ENCODE results near the gene PTPRK. TPM values are rescaled to one million over a fixed set of nuclear protein-coding genes. Genes with fewer than 3 reads are reported as not detected.

Gene PTPRK
- polyA plus RNA-seq (ENCODE audit: insufficient read length in 3 of 3), result 10 to 100 TPM; 52.1 to 55.4 (median 54.4) TPM
- long read RNA-seq, donor 1, full-length matches to known transcripts, result 3 of 3 reads
- long read RNA-seq, donor 1, partial matches to known transcripts, result 0 of 3 reads
- long read RNA-seq, donor 1, other reads (novel, unspliced or antisense), result 0 of 3 reads
- long read RNA-seq, donor 2, partial matches to known transcripts, result 6 of 7 reads
- long read RNA-seq, donor 2, other reads (novel, unspliced or antisense), result 0 of 7 reads
- long read RNA-seq, donor 3, full-length matches to known transcripts, result 5 of 5 reads
- long read RNA-seq, donor 3, partial matches to known transcripts, result 0 of 5 reads
- long read RNA-seq, donor 3, other reads (novel, unspliced or antisense), result 0 of 5 reads
- long read RNA-seq, donor 4, partial matches to known transcripts, result 0 of 3 reads
- long read RNA-seq, donor 4, other reads (novel, unspliced or antisense), result 0 of 3 reads
- long read RNA-seq, donor 5, result 0 reads
- long read RNA-seq, donor 6, full-length matches to known transcripts, result 1 of 11 reads
- long read RNA-seq, donor 6, partial matches to known transcripts, result 10 of 11 reads
- long read RNA-seq, donor 6, other reads (novel, unspliced or antisense), result 0 of 11 reads
- long read RNA-seq, donor 7, full-length matches to known transcripts, result 4 of 4 reads
- long read RNA-seq, donor 7, partial matches to known transcripts, result 0 of 4 reads
- long read RNA-seq, donor 7, other reads (novel, unspliced or antisense), result 0 of 4 reads
- long read RNA-seq, donor 8, result 0 reads
- long read RNA-seq, donor 9, full-length matches to known transcripts, result 4 of 4 reads
- long read RNA-seq, donor 9, partial matches to known transcripts, result 0 of 4 reads
- long read RNA-seq, donor 9, other reads (novel, unspliced or antisense), result 0 of 4 reads
- long read RNA-seq, donor 10, full-length matches to known transcripts, result 3 of 9 reads
- long read RNA-seq, donor 10, partial matches to known transcripts, result 6 of 9 reads
- long read RNA-seq, donor 10, other reads (novel, unspliced or antisense), result 0 of 9 reads
- long read RNA-seq, donor 11, result 0 reads
- long read RNA-seq, donor 12, full-length matches to known transcripts, result 1 of 1 reads
- long read RNA-seq, donor 12, partial matches to known transcripts, result 0 of 1 reads
- long read RNA-seq, donor 12, other reads (novel, unspliced or antisense), result 0 of 1 reads
- long read RNA-seq, donor 13, result 0 reads
- long read RNA-seq, donor 14, result 0 reads
- long read RNA-seq, donor 15, partial matches to known transcripts, result 0 of 1 reads
- long read RNA-seq, donor 15, other reads (novel, unspliced or antisense), result 0 of 1 reads
- long read RNA-seq, donor 16, partial matches to known transcripts, result 16 of 19 reads
- long read RNA-seq, donor 16, other reads (novel, unspliced or antisense), result 0 of 19 reads

DNA sequence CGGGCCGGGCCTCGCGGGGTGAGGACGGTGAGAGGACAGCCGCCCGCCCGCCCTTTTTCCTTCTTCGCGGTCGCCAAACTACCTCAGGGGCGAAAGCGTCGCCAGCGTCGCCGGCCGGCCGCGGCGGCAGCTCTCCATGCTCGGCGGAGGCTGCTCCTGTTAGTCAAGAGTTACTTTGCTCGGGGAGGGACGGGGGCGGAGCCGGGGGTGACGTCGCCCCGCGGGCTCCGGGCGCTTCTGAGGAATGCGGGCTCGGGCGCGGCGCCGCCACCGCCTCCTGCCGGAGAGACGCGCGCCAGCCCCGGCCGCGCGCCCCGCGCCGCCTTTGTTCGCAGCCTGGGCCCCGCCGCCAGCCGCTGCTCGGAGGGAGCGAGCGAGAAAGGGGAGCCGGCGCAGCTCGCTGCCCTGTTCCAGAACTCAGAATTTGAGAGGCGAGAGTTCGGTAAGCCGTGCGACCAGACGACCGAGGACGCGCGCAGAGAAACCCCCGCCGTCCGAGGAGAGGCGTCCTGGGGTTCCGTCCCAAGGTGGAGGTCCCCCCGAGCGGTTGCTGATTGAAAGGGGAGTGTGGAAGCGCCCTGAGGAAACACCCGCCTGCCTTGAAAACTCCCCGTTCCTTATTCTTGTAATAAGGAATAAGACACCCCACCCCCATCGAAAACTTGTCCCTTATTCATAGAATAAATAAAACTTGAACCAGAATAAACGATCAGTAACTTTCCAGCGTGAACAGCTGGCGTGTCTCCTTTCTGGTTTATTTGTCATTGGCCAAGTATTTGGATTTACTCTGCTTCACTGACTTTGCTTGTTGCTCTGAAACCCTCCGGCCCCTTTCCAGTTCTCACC is at the start of gene PTPRK:
Gene PTPRK, minus strand, starts transcription at position 164 of the 846 bp plus-strand sequence. CDS start 241 bp downstream, outside the sequence.
- DNase-seq (ENCODE audit: extremely low read depth in 1 of 11, low read depth in 9 of 11, low spot score in 4 of 11), result peak; percentile 83 to 94 (median 93)

GRCh38 chr6:128567029-128567428 is 46.6 kb upstream of the PTPRK start:
- no peak for DNase-seq (ENCODE audit: extremely low read depth in 1 of 11, low read depth in 9 of 11, low spot score in 4 of 11)

DNA sequence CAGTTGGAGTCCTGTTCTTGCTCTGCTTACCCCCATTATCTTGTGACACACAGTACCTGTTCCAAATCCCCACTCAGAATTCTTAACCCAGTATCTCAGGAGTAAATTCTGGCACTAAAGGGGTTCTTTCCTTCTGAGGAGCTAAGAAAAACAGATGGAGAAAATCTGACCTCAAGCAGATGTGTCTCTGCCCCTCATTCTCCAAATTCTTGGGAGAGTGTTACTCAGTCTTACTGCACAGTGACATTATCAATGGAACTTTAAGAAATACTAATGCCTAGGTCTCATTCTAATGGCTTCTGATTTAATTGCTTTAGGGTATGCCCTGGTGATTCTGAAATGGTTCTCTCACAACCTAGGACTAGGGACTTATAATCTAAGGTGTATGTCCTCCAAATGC is 40.6 kb upstream of the PTPRK start:
- no peak for DNase-seq (ENCODE audit: extremely low read depth in 1 of 11, low read depth in 9 of 11, low spot score in 4 of 11)

DNA sequence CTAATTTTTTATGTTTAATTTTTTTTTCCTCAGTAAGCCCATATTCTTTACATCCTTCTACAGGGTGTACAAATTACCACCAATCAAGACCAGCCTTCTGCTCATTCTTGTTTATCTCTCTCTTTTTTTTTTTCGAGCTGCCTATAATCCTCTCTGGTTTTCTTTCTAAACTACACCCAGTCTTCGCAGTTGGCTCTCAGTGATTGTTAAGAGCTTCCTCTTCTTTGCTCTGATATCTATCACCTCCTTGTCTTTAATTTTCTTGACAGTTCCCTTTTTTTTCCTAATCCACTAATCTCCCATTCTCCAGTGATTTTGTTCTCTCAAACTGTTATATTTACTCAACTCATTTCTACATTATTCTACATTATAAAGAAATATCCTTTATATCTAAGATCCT is 38.5 kb upstream of the PTPRK start:
- no peak for DNase-seq (ENCODE audit: extremely low read depth in 1 of 11, low read depth in 9 of 11, low spot score in 4 of 11)

DNA sequence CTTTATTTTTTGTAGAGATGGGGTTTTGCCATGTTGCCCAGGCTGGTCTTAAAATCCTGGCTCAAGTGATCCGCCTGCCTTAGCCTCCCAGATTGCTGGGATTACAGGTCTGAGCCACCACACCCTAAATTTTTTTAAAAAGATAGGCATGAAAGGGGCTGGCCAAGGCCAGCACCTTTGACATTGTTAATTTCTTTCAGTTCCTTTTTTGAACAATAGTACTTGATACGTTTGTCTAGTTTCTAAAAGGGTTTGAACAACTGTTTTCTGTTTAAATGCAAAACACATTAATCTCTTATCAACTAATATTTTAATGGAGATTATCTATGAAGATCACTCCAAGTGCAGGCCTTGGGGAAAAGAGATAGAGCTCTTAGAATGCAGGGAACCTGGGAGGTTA is 37.6 kb upstream of the PTPRK start:
- no peak for DNase-seq (ENCODE audit: extremely low read depth in 1 of 11, low read depth in 9 of 11, low spot score in 4 of 11)

- DNase-seq (ENCODE audit: extremely low read depth in 1 of 11, low read depth in 9 of 11, low spot score in 4 of 11), result no peak
Observed at GRCh38 chr6:128557081-128557480, 36.7 kb upstream of the PTPRK start.

DNA sequence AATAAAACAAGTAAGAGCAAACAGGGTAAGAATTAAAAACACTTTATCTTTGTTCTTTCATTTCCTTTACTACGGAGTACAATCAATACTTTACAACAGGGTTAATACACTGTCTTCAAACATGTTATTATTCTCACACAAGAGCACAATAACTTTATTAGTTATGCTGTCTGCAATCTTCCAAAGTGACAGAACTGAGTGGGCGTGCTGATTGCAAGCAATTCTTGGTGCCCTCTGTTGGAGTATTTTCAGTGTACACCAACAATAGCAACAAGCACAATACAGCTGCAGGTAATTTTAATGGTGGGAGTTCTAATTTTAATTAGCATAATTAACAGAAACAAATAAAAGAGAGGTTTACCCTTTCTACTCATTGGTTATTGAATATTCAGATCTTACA is 33.9 kb upstream of the PTPRK start:
- no peak for DNase-seq (ENCODE audit: extremely low read depth in 1 of 11, low read depth in 9 of 11, low spot score in 4 of 11)

GRCh38 chr6:128541261-128541660 is 20.9 kb upstream of the PTPRK start:
- DNase-seq (ENCODE audit: extremely low read depth in 1 of 11, low read depth in 9 of 11, low spot score in 4 of 11), result no peak

DNA sequence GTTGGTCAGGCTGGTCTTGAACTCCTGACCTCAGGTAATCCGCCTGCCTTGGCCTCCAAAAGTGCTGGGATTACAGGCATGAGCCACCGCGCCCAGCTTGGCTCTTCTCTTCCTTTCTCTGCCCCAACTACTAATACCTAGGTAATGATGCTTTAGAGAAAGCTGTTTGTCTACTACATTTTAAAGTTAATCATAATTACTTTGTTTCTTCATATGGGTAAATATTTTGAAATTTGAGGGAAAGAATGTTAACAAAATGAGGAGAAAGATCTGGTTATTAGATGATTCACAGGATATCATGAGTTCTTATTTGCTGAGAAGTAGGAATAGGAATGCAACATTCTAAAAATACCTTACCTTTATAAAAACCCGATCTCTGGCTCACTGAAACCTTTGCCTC is 18.4 kb upstream of the PTPRK start:
- DNase-seq (ENCODE audit: extremely low read depth in 1 of 11, low read depth in 9 of 11, low spot score in 4 of 11), result no peak

- no peak for DNase-seq (ENCODE audit: extremely low read depth in 1 of 11, low read depth in 9 of 11, low spot score in 4 of 11)
Observed at GRCh38 chr6:128532827-128533226, 12.4 kb upstream of the PTPRK start.

- no peak for DNase-seq (ENCODE audit: extremely low read depth in 1 of 11, low read depth in 9 of 11, low spot score in 4 of 11)
Observed at GRCh38 chr6:128532136-128532535, 11.7 kb upstream of the PTPRK start.

DNA sequence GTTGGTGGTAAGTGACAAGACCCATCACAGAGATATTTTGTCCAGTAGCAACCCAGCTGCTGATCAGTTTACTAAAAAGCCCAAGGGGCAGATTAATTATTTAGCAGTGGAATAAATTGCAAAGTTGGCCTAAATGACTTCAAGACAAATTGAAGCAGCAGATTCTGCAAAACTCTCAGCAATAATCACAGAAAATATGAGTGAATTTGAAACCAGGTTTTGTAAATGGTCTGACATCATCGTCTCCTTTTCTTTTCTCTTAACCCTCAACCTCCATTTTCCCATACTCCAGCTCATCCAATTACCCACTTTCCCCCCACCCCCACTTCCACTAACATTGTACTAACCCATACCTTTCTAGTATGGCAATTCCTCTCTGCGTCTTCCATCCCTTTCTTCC is 11.3 kb upstream of the PTPRK start:
- no peak for DNase-seq (ENCODE audit: extremely low read depth in 1 of 11, low read depth in 9 of 11, low spot score in 4 of 11)

DNA sequence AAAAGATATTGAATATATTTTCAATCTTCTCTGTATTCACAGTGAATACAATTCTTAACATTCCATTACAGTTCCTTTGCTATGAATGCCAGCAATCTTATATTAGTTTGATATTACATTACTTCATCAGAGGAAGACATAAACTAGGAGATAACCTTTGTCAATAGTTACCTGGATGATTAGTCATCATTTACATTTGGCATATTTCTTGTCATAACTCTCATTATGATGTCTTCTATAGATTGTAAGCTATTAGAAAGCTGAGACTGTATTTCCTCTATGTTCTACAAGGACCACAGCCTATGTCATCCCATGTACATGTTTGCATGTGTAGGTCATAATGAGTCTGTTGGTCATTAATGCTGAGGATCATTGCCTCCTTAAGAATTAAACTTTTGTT is 7.8 kb upstream of the PTPRK start:
- no peak for DNase-seq (ENCODE audit: extremely low read depth in 1 of 11, low read depth in 9 of 11, low spot score in 4 of 11)

DNA sequence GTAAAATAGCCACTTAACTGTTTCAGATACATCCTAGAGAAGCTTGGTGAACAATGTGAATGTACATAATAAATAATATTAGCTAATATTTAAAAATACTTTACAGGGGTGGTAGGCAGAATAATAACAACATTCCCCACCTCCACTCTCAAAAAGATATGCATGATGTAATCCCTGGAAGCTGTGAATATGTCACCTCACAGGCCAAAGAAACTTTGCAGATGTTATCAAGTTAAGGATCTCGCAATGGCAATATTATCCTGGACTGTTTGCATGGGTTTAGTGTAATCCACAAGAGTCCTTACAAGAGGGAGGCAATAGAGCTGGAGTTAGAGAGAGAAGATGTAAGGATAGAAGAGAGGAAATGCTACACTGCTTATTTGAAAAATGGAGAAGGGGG is 7.0 kb upstream of the PTPRK start:
- DNase-seq (ENCODE audit: extremely low read depth in 1 of 11, low read depth in 9 of 11, low spot score in 4 of 11), result no peak

DNA sequence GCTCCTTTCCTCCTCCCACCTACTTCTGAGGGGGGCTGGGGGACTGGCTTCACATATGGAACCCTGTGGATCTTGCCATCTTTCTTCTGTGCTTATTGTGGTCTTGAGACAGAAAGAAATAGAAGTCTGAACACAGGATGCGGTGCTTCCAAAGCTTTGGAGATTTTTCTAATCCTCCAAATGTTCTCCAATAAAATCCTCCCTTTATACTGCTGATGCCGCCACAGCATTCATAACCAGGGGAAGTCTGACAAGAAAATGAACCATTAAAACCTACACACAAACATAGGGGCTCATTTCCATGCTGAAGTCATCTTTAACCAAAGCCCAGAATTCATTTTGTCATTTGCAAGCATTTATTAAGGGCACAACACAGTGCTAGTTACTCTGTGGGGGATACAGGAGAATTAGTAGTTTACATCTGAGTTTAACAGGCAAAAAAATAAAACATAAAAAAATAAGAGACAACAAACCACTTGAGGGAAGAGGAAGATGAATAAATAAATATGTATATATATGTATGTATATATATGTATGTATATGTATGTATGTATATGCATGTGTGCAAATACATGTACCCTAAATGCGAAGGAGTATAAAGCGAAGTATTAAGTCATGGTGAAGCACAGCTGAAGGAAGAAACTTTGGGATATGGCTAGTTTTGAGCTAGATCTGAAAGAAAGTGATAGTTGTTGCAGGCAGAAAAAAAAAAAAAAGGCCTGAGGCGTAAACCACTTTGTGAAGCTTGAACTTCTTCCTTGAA is 5.9 kb upstream of the PTPRK start:
- no peak for DNase-seq (ENCODE audit: extremely low read depth in 1 of 11, low read depth in 9 of 11, low spot score in 4 of 11)

- no peak for DNase-seq (ENCODE audit: extremely low read depth in 1 of 11, low read depth in 9 of 11, low spot score in 4 of 11)
Observed at GRCh38 chr6:128525406-128525805, 5.0 kb upstream of the PTPRK start.

GRCh38 chr6:128521282-128521632 is 858 bp upstream of the PTPRK start:
- no peak for DNase-seq (ENCODE audit: extremely low read depth in 1 of 11, low read depth in 9 of 11, low spot score in 4 of 11)
